ENCODE measurements around the gene AP1G2.
"Not testable (repeated sequence)": the region's sequence is repeated elsewhere in the genome, so short reads cannot be mapped to it uniquely, and the experiment has no call there.

Gene AP1G2

DNA sequence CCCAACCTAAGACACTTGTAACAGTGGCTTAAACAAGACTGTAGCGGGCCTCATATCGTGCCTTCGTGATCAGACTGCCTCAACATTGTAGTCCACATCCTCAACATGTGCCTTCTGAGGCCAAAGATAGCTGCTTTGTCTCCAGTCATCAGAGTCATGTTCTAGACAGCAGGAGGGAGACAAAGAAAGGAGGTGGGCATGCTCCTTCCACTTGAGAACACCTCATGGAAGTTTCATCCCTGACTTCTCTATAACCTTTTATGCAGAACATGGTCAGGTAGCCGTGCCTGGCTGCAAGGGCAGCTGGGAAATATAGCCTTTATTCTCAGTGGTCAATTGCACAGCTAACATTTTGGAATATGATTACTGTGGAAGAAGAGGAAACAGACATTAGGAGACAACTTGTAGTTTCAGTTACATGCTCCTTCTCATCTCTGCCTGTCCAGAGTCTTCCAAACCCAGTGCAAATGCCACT is 43.3 kb upstream of the AP1G2 start:
- in situ Hi-C loops (cut with HindIII; ENCODE audit: low sequenced_read_pairs), result no loop called here
- no peak for DNase-seq (ENCODE audit: low read depth)
- H3K4me3 ChIP-seq (ENCODE audit: low read depth, low read length), result no peak overlapping the region
- TF ChIP-seq, protein P1, sequence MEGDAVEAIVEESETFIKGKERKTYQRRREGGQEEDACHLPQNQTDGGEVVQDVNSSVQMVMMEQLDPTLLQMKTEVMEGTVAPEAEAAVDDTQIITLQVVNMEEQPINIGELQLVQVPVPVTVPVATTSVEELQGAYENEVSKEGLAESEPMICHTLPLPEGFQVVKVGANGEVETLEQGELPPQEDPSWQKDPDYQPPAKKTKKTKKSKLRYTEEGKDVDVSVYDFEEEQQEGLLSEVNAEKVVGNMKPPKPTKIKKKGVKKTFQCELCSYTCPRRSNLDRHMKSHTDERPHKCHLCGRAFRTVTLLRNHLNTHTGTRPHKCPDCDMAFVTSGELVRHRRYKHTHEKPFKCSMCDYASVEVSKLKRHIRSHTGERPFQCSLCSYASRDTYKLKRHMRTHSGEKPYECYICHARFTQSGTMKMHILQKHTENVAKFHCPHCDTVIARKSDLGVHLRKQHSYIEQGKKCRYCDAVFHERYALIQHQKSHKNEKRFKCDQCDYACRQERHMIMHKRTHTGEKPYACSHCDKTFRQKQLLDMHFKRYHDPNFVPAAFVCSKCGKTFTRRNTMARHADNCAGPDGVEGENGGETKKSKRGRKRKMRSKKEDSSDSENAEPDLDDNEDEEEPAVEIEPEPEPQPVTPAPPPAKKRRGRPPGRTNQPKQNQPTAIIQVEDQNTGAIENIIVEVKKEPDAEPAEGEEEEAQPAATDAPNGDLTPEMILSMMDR (IDR thresholded peaks at IDR 0.05; ENCODE audit: low read depth, low read length, missing control alignments), result no peak

DNA sequence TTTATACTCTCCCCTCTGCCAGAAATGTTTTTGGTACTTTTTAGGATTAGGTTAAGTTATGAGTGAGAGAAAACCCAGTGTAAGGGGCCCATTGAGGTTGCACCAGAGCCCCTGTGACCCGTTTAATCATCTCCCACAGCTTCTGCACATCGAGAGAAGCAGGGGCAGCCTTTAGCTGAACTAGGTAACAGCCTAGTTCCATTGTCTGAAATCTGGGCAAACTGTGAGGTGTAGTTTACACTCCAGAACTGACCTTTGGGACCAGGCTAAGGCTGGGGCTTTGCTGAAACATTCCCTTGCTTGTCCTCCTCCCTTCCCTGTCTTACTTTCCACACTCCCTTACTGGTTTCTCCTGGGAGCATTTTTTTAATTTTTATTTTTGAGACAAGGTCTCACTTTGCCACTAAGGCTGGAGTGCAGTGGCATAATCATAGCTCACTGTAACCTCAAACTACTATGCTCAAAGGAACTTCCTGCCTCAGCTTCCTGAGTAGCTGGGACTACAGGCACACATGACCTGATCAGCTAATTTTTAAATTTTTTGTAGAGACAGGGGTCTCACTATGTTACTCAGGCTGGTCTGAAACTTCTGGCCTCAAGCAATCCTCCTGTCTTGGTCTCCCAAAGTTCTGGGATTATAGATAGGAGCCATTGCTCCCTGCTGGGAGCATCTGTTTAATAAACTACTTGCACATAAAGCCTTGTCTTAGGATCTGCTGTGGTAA is 42.7 kb upstream of the AP1G2 start:
- in situ Hi-C loops (cut with HindIII; ENCODE audit: low sequenced_read_pairs), result no loop called here
- DNase-seq (ENCODE audit: low read depth), result no peak
- H3K4me3 ChIP-seq (ENCODE audit: low read depth, low read length), result no peak overlapping the region
- TF ChIP-seq, protein P1 (IDR thresholded peaks at IDR 0.05; ENCODE audit: low read depth, low read length, missing control alignments), result no peak

DNA sequence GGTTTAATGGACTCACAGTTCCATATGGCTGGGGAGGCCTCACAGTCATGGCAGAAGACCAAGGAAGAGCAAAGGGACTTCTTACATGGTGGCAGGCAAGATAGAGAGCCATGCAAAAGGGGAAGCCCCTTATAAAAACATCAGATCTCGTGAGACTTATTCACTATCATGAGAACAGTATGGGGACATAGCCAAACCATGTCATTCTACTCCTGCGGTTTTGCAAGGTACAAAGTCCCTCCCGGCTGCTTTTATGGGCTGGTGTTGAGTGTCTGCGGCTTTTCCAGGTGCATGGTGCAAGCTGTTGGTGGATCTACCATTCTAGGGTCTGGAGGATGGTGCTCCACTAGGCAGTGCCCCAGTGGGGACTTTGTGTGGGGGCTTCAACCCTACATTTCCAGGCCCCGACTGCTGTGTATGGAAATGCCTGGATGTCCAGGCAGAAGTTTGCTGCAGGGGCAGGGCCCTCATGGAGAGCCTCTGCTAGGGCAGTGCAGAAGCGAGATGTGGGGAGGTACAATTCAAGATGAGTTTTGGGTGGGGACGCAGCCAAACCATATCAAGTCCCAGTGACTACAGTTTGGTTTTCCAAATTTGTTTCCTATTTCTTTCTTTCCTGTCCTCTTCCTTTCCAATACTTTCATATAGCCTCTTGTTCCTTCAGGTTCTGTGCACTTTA is 42.0 kb upstream of the AP1G2 start:
- in situ Hi-C loops (cut with HindIII; ENCODE audit: low sequenced_read_pairs); H3K4me3 ChIP-seq (ENCODE audit: low read depth, low read length): not testable (repeated sequence)

DNA sequence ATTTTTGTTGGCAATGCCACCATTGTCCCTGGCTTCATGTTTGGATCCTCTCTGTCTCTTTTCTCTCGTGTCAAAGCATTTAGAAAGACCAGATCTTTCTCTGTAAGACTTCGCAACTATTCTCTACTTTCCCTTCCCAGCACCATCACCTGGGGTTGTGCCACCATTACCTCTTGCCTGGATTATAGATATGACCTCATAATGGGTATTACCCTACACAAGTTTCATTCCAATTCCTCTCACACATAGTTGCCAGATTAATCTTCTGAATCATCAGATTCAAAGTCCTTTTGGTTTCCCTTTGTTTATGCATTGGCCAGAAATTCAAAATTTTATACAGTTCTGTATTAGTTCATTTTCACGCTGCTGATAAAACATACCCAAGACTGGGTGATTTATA is 41.4 kb upstream of the AP1G2 start:
- TF ChIP-seq, protein P1 (IDR thresholded peaks at IDR 0.05; ENCODE audit: low read depth, low read length, missing control alignments), result no peak
- no peak for DNase-seq (ENCODE audit: low read depth)
- in situ Hi-C loops (cut with HindIII; ENCODE audit: low sequenced_read_pairs), result no loop called here
- H3K4me3 ChIP-seq (ENCODE audit: low read depth, low read length), result no peak overlapping the region

More for the DNA sequence above, 42.0 kb upstream of the AP1G2 start:
- not testable (repeated sequence) for DNase-seq (ENCODE audit: low read depth)

DNA sequence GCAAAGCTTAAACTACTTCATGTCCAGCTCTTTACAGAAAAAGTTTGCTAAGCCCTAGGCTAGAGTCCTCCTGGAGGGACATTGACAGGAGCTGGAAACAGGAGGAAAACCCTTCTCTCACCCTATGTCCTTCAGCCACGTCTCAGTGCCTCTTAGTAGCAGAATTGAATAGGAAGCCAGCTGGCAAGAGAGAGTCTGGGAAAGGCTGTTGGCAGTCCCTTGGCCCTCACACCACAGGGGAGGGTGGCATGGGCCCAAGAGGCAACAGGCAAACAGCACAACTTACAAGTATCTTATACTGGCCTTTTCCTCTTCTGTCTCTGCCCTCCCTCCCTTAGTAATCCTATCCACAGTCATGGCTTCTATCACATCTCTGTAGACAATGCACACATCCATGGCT is 40.9 kb upstream of the AP1G2 start:
- TF ChIP-seq, protein P1 (IDR thresholded peaks at IDR 0.05; ENCODE audit: low read depth, low read length, missing control alignments), result no peak
- no peak overlapping the region for H3K4me3 ChIP-seq (ENCODE audit: low read depth, low read length)
- in situ Hi-C loops (cut with HindIII; ENCODE audit: low sequenced_read_pairs), result no loop called here
- DNase-seq (ENCODE audit: low read depth), result no peak

DNA sequence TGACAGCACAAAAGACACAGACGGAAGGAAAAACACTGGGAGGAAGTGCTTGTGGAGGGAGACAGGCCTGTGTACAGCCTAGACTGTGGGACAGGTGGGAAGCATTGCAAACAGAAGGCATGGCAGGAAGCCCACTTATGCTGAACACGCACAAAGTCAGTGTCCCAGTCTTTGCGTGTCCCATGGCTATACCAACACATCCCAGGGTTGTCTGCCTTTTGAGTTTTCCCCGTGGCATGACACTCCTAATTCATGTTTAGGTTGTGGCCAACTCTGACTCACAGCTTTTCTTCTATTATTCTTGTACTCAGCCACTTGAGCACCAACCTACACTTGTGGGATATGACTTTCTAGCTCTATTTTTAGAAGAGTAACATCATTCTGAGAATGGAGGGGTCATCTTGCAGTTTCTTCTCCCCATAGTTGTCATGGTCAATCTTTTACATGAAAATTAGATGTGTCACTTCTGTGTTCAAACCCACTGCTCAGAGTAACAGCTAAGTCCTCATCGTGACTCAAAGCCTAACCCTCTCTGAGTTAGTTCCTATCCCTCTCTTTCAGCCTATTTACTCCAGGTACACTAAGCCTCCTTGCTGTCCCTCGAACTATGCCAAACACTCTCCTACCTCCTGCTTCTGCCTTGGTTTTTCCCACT is 38.5 kb upstream of the AP1G2 start:
- TF ChIP-seq, protein P1 (IDR thresholded peaks at IDR 0.05; ENCODE audit: low read depth, low read length, missing control alignments), result no peak
- DNase-seq (ENCODE audit: low read depth), result no peak
- in situ Hi-C loops (cut with HindIII; ENCODE audit: low sequenced_read_pairs), result no loop called here

More for the DNA sequence above, 38.5 kb upstream of the AP1G2 start:
- no peak overlapping the region for H3K4me3 ChIP-seq (ENCODE audit: low read depth, low read length)

Measured in astrocyte of the cerebellum (primary cell).